Brain microvascular endothelial cell (primary cell): Measurements from ENCODE around the gene CENPP.
"Not testable (repeated sequence)": the region's sequence is repeated elsewhere in the genome, so short reads cannot be mapped to it uniquely, and the experiment has no call there.

Experiments used
- DNase-seq: peaks from one replicate; pipeline ENCODE4 v3.0.0-alpha.2; 2020
- H3K27ac ChIP-seq: fragments of 250-450 bp; sonication (Bioruptor Pico); 2 replicates; pipeline ENCODE4 v1.5.1; 2020; ENCODE audit warnings: mild to moderate bottlenecking, moderate library complexity
- H3K27me3 ChIP-seq: fragments of 250-450 bp; sonication (Bioruptor Pico); replicated peaks from 2 replicates; pipeline ENCODE4 v1.5.1; 2020; ENCODE audit warnings: mild to moderate bottlenecking
- H3K36me3 ChIP-seq: fragments of 250-450 bp; sonication (Bioruptor Pico); replicated peaks from 2 replicates; pipeline ENCODE4 v1.5.1; 2020; ENCODE audit warnings: mild to moderate bottlenecking
- H3K4me3 ChIP-seq: 2 replicates; pipeline ENCODE4 v1.5.1; 2011; ENCODE audit warnings: low read depth, mild to moderate bottlenecking, control low read depth, low read length, moderate library complexity
- in situ Hi-C: cut with HindIII; loops from 2 replicates; pipeline ENCODE4 v1.10.0; 2017; ENCODE audit warnings: low sequenced_read_pairs, low pct_ligation_motif_present
- TF ChIP-seq, protein P1 (sequence below): IDR thresholded peaks from 2 replicates; pipeline ENCODE4 v1.5.1; 2011; ENCODE audit warnings: low read depth, mild to moderate bottlenecking, moderate library complexity, low read length, control low read depth, inconsistent platforms; ENCODE audit errors: missing control alignments

Gene CENPP

DNA sequence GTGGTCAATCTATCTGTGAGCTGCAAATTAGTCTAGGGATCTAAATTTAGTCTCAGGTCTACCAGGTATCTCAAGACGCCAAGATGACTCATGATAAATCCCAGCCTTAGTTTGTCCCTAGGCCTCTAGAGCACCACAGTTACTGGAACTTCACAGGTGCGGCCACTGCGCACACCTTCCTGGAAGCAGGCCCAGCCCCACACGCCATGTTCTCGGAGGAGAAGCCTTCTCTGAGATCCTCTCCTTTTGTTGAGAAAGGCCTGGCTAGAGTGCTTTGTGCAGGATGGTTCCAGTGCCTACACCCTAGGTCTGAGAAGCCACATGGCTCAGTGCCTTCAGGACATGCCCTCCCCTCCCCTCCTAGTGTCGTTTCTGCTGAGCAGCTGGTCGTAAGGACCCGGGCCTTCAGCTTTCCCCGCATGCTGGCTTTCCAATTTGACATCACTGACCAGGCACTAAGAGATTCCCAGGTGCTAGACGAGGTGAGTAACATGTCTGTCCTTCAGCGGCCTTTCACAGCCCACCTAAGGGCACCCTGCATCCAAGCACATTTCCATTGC lies 292.3 kb downstream of the CENPP start:
- in situ Hi-C loops: no loop called here
- H3K27ac ChIP-seq: no peak overlapping the region

GRCh38 chr9:92618633-92619225 lies 293.0 kb downstream of the CENPP start:
- no peak overlapping the region for H3K4me3 ChIP-seq
- TF ChIP-seq, protein P1, sequence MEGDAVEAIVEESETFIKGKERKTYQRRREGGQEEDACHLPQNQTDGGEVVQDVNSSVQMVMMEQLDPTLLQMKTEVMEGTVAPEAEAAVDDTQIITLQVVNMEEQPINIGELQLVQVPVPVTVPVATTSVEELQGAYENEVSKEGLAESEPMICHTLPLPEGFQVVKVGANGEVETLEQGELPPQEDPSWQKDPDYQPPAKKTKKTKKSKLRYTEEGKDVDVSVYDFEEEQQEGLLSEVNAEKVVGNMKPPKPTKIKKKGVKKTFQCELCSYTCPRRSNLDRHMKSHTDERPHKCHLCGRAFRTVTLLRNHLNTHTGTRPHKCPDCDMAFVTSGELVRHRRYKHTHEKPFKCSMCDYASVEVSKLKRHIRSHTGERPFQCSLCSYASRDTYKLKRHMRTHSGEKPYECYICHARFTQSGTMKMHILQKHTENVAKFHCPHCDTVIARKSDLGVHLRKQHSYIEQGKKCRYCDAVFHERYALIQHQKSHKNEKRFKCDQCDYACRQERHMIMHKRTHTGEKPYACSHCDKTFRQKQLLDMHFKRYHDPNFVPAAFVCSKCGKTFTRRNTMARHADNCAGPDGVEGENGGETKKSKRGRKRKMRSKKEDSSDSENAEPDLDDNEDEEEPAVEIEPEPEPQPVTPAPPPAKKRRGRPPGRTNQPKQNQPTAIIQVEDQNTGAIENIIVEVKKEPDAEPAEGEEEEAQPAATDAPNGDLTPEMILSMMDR: no peak
- H3K36me3 ChIP-seq: peaks cover 55% of the 10 kb centered on the region
- in situ Hi-C loops: no loop called here
- H3K27me3 ChIP-seq: no peaks in the 10 kb centered on the region
- DNase-seq: no peak
- no peak overlapping the region for H3K27ac ChIP-seq

More for the DNA sequence above, 292.3 kb downstream of the CENPP start:
- Histone ChIP-seq H3K4me3 (no peak overlapping the region), H3K36me3 (peaks cover 55% of the 10 kb centered on the region), H3K27me3 (no peaks in the 10 kb centered on the region)
- TF ChIP-seq, protein P1: no peak
- DNase-seq: no peak

DNA sequence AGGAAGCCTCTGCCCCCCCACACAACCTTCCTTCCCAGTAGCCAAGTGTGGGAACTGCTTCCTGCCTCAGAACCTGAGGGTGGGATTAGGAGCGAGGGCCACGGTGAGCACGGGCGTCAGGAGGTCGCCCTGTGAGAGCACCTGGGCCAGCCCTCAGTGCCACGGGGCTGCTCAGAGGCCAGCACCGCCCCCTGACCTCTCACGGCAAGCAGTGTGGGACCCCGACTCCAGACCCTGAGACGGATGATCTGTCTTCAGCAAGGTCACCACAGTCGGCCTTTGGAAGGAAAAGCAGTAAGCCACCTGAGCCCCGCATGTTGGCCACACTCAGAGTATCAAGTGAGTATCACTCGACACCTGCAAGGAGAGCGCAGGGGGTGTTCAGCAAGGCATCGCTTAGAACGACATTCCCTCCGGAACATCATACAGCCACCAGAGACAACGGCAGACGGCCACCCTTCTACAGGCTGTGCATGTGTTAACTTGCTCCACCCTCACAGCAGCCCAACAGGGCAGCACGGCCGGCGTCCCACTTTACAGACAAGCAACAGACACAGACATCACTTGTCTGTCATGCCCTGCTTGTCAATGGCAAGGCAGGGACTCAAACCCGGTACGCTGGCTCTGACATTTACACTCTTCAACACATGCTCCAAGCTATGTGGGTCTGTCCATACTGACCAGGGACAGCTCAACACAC lies 294.0 kb downstream of the CENPP start:
- in situ Hi-C loops: no loop called here
- Histone ChIP-seq H3K27ac (no peak overlapping the region), H3K4me3 (no peak overlapping the region), H3K27me3 (no peaks in the 10 kb centered on the region), H3K36me3 (peaks cover 55% of the 10 kb centered on the region)
- no peak for DNase-seq
- TF ChIP-seq, protein P1: no peak

DNA sequence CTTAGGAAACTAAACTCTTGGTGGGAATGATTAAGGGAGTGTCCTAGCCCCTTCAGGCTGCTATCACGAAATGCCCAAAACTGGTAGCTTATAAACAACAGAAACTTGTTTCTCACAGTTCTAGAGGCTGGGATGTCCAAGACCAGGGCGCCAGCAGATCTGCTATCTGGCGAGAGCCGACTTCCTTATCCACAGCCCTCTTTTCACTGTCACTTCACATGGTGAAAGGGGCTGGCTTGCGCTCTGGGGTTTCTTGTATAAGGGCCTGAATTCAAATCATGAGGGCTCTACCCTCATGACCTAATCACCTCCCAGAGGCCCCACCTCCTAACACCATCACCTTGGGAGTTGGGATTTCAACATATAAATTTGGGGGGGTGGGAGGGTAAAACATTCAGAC lies 295.1 kb downstream of the CENPP start:
- in situ Hi-C loops: no loop called here
- H3K27ac ChIP-seq: no peak overlapping the region
- TF ChIP-seq, protein P1: no peak
- H3K36me3 ChIP-seq: peaks cover 47% of the 10 kb centered on the region
- no peak overlapping the region for H3K4me3 ChIP-seq
- no peak for DNase-seq
- no peaks in the 10 kb centered on the region for H3K27me3 ChIP-seq

- H3K36me3 ChIP-seq: peaks cover 23% of the 10 kb centered on the region
- DNase-seq, H3K27ac ChIP-seq, in situ Hi-C loops, H3K4me3 ChIP-seq, H3K27me3 ChIP-seq: not testable (repeated sequence)
These were observed 298.2 kb downstream of the CENPP start for GRCh38 chr9:92623936-92624335.

DNA sequence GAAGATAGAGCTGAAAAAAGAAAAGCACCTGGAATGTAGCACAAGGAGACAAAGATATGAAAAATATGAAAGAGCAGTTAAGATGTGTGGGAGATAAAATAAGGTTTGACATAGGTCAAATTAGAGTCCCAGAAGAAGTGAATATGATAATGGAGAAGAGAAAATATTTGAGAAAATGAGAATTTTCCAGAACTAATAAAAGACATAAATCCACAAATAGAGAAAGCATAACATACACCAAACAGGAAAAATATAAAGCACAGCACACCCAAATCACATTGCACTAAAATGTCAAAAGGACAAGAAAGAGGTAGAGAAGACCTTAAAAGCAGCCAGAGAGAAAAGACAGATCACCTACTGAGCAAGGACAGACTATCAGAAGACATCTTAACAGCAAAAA lies 300.7 kb downstream of the CENPP start:
- TF ChIP-seq, protein P1: no peak
- Histone ChIP-seq H3K27me3 (no peaks in the 10 kb centered on the region), H3K4me3 (no peak overlapping the region), H3K27ac (no peak overlapping the region), H3K36me3 (peaks cover 25% of the 10 kb centered on the region)
- in situ Hi-C loops: no loop called here
- DNase-seq: no peak
